ENCODE measurements around the gene ZKSCAN3. TPM values are rescaled to one million over a fixed set of nuclear protein-coding genes. Genes with fewer than 3 reads are reported as not detected.

ZKSCAN3 gene
- total and polyA plus RNA-seq, 2 experiments from 2014 or later: 3.0 to 7.6 TPM

- Histone ChIP-seq H3K4me1 (ENCODE audit: insufficient read depth) (peaks cover 9% of the 10 kb centered on the region), H3K4me3 (peak overlapping the region; percentile 73), H3K36me3 (ENCODE audit: insufficient read depth) (no peaks in the 10 kb centered on the region), H3K9me2 (ENCODE audit: insufficient read depth) (no peaks in the 10 kb centered on the region), H3K4me2 (peak overlapping the region; percentile 69), H3F3A (replicated peaks; ENCODE audit: low read depth) (peaks cover 3% of the 10 kb centered on the region; the same call in 1 of the 2 replicates), H3K27me3 (ENCODE audit: insufficient read depth) (no peaks in the 10 kb centered on the region), H2AFZ (no peak overlapping the region), H3K27ac (ENCODE audit: low read depth) (peak overlapping the region; percentile 90), H4K20me1 (replicated peaks; ENCODE audit: insufficient read depth) (no peaks in the 10 kb centered on the region), H3K79me2 (replicated peaks; ENCODE audit: insufficient read depth) (0 out of 2 replicates have a peak, but pooled peaks cover 4% of the 10 kb centered on the region)
- no peaks in the 10 kb centered on the region for H3K27me3 Mint-ChIP-seq (ENCODE audit: insufficient read depth, low read depth, poor library complexity)
- no peak overlapping the region for H3K4me3 Mint-ChIP-seq
- ATAC-seq (peak; percentile 4), DNase-seq (ENCODE audit: low spot score) (no peak)
- H3K36me3 Mint-ChIP-seq (ENCODE audit: low read depth): no peaks in the 10 kb centered on the region; the same call in 2 of the 3 replicates
- no peak for TF ChIP-seq REST (IDR thresholded peaks at IDR 0.05; ENCODE audit: unreplicated experiment)
- TF ChIP-seq CTCF (conservative IDR thresholded peaks at IDR 0.05; ENCODE audit: low read depth in 2 of 2): no peak
- H3K27ac Mint-ChIP-seq: no peak overlapping the region
- H3K4me1 Mint-ChIP-seq: peaks cover 9% of the 10 kb centered on the region
- H3K9me3 Mint-ChIP-seq: no peaks in the 10 kb centered on the region
Measured at GRCh38 chr6:28335040-28335563, 14.6 kb upstream of the ZKSCAN3 start.

GRCh38 chr6:28335564-28336283 is 14.0 kb upstream of the ZKSCAN3 start, which contains the start of gene ZSCAN31:
Gene ZSCAN31 (minus strand): TSS chr6:28336148. CDS start chr6:28329683, 6,465 bp downstream.
- Mint-ChIP-seq H3K27ac (no peak within 1 kb of the TSS), H3K27me3 (ENCODE audit: insufficient read depth, low read depth, poor library complexity) (no peaks in the 10 kb centered on the region), H3K4me1 (peaks cover 9% of the 10 kb centered on the region), H3K4me3 (no peak within 1 kb of the TSS), H3K36me3 (ENCODE audit: low read depth) (no peaks in the 10 kb centered on the region; the same call in 2 of the 3 replicates), H3K9me3 (no peaks in the 10 kb centered on the region)
- DNase-seq (ENCODE audit: low spot score) (peak; percentile 98), ATAC-seq (peak; percentile 95)
- TF ChIP-seq CREB1 (CRISPR knock-in tag; IDR thresholded peaks at IDR 0.05; ENCODE audit: low read depth) (peak; percentile 78), POLR2AphosphoS5 (IDR thresholded peaks at IDR 0.05; ENCODE audit: low read depth) (peak; percentile 78), ZNF462 (CRISPR knock-in tag; IDR thresholded peaks at IDR 0.05) (no peak)
- H3K4me1 ChIP-seq (ENCODE audit: insufficient read depth): peaks cover 9% of the 10 kb centered on the region
- no peaks in the 10 kb centered on the region for H3K27me3 ChIP-seq (ENCODE audit: insufficient read depth)
- H3K79me2 ChIP-seq (replicated peaks; ENCODE audit: insufficient read depth): 0 out of 2 replicates have a peak, but pooled peaks cover 4% of the 10 kb centered on the region
- peak within 1 kb of the TSS; percentile 83 for H3K4me2 ChIP-seq
- H2AFZ ChIP-seq: no peak within 1 kb of the TSS
- H3K27ac ChIP-seq (ENCODE audit: low read depth): peak within 1 kb of the TSS; percentile 98
- H4K20me1 ChIP-seq (replicated peaks; ENCODE audit: insufficient read depth): no peaks in the 10 kb centered on the region
- H3K9me2 ChIP-seq (ENCODE audit: insufficient read depth): no peaks in the 10 kb centered on the region
- H3F3A ChIP-seq (replicated peaks; ENCODE audit: low read depth): peaks cover 3% of the 10 kb centered on the region; the same call in 1 of the 2 replicates
- H3K36me3 ChIP-seq (ENCODE audit: insufficient read depth): no peaks in the 10 kb centered on the region
- H3K4me3 ChIP-seq: peak within 1 kb of the TSS; percentile 73
